Fibroblast of mammary gland (primary cell): ENCODE results near the gene TBC1D22A.
A peak's percentile ranks its signal among the peaks of the same experiment; 100 is the strongest.

ENCODE experiments used
- DNase-seq: peaks from one replicate; pipeline ENCODE4 v3.0.0-alpha.2; 2010; ENCODE audit warnings: low read depth
- H3K4me3 ChIP-seq: 2 replicates; pipeline ENCODE4 v1.5.1; 2011; ENCODE audit warnings: low read depth, mild to moderate bottlenecking, low read length, moderate library complexity; ENCODE audit not compliant: control insufficient read depth
- CTCF ChIP-seq: conservative IDR thresholded peaks from 2 replicates; pipeline ENCODE4 v1.5.1; 2011; ENCODE audit warnings: low read depth, low read length, inconsistent platforms; ENCODE audit not compliant: control insufficient read depth, insufficient read depth

Gene TBC1D22A

GRCh38 chr22:46963672-46964545 lies 201.5 kb downstream of the TBC1D22A start:
- no peak for DNase-seq
- no peak for TF ChIP-seq CTCF
- H3K4me3 ChIP-seq: no peak overlapping the region

GRCh38 chr22:46964773-46965550 lies 202.5 kb downstream of the TBC1D22A start:
- no peak for TF ChIP-seq CTCF
- H3K4me3 ChIP-seq: no peak overlapping the region
- DNase-seq: no peak

DNA sequence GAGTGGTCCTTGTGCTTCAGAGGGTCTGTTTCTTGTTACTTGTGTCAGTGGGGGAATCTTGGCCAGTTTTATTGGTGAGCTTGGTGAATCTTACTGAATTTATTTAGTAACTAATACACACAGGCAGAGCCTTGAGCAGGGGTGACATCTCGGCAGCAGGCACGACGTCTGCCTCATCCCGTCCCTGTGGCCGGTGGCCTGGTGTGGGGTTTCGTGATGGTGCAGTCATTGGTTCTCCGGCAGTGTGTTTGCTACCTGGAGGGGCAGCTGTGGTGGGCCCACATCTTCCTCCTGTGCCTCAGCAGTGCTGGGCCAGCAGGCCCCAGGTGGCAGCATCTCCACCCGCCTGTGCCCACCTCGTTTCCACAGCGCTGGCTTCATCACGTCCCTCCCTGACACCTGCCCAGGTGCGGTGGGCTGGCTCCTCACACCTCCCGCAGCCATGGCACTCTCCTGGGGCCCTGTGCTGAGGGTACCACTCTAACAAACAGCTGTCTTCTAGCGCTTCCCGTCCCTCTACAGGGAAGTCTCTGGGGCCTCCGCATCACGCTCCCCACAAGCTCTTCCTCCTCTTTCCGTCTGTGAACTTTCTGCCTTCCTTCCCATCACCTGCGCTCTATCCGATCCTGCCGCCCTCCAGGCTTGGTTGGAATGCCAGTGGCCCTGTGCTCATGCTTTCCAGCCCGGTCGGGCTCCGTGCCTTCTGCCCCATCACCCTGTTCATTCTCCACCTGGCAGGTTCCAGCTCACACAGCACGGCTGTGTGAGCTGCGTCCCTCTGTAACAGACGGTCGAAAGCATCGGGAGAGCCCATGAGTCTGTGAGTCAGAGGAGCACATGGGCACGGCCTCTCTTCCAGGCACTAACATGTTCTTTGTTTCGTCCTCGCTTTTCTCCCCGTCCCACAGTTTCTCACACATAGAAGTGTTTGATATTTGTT lies 203.4 kb downstream of the TBC1D22A start:
- H3K4me3 ChIP-seq: no peak overlapping the region
- peak; percentile 29 for DNase-seq
- TF ChIP-seq CTCF: no peak

DNA sequence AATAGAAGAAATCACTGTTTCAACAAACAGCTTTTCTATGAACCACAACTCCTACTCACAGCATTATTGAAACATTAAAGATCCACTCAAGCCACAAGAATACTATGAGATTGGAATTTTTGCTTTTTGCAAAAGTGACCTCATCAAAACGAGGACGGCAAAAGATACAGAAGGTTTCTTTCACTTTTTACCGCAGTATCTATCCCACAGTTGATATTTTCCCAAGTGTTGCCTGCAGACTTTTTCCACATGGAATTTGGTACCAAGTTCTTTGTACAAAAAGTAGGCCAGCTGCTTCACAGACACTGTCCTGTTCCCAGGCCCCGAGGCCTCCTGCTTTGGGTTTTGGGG lies 204.0 kb downstream of the TBC1D22A start:
- DNase-seq: no peak
- H3K4me3 ChIP-seq: no peak overlapping the region
- TF ChIP-seq CTCF: no peak

DNA sequence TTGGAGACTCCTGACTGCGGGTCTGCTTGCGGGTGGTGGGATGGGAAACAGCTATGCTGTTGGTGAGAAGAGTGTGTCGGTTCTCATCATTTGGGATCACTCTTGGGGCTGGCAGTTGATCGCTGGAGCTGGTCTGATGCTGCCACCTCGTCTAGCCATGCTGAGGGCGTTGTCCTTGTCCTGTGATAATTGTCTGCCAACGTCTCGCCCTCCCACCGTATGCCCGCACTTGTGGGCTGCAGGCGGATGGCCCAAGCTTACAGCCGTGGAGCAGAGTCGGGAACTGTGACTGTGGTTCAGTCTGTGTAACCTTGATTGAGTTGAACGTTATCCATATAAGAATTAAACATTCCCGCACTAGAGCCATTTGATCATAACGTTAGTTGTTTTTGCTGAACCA lies 204.4 kb downstream of the TBC1D22A start:
- TF ChIP-seq CTCF: no peak
- H3K4me3 ChIP-seq: no peak overlapping the region
- DNase-seq: no peak
